Measurements from ENCODE around the gene SEMA3F.

Gene SEMA3F

DNA sequence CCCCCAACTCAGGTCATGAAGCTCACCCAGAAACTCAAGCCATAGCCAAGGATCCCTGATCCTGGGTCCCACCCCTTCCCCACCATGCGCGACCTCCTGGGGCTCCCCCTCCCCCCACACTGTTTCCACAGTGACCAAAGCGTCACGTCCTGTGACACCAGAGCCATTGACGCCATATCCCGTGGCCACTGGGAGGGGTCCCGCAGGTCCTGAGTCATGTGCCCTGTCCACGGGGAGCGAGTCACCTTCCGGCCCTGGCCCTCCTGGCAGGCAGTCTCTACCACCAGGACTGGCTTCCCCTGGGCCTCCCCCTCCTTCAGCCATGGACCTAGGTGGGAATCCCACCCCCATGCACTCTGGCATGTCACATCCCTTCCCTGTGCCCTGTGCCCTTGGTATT lies 15.6 kb downstream of the SEMA3F start:
- DNase-seq (ENCODE audit: low read depth): no peak

DNA sequence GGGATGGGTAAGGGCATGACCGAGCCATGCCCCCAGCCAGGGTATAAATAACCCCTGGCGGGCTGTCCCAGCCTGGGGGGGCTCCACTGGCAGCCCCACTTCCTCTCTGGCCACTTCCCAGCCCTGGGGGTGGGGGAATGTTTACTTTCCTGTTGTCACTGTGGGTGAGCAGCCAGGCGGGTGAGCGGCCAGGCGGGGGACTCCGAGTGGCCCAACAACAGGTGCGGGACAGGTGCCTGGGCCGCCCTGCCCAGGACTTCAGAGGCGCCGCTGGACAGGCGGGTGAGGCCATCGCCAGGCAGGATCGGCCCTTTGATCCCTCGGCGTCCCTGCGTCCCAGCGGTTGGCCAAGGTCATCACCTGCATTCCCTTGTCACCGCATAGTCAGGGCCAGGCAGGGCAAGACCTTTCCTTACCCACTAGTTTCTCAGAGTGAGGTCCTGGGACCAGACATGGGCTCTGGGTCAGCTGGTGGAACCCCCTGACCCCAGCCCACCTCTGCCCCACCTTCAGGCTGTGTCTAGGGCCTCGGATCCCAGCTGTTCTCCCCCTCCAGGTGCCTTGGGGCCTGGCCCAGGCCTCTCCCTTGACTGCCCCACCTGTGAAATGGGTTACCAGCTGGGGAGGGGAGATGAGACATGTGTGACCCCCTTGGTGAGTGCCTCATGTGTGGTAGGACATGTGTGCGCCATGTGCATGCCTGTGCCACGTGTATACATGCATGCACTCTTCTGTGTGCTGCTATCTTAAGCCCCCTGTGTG lies 16.6 kb downstream of the SEMA3F start:
- DNase-seq (ENCODE audit: low read depth): no peak

DNA sequence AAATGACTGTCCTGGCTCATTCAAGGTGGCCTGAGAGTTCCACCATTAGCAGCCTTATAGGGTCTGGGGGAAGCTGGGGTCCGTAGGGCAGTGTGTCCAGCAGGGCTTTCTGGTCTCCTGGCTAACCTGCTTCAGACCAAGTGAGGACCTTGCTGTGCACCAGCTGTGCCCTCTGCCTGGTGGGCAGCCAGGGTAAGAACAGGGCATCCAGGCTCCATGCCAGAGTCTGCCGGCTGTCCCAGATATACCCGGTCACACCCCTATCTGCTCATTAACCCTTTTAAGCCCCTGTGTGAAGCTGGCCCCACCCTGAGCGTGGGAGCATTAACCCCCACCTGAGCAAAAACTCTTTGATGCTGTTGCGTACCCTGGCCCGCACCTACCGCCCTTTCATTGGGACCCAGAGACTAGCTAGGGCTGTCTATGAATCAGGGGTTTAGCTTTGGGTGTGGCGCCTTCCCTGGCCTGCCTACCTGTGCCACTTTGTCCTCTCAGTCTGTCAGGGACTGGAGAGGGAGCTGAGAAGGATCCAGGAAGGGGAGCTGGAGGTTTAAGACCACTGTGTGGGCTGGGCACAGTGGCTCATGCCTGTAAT lies 17.6 kb downstream of the SEMA3F start:
- DNase-seq (ENCODE audit: low read depth): no peak

DNA sequence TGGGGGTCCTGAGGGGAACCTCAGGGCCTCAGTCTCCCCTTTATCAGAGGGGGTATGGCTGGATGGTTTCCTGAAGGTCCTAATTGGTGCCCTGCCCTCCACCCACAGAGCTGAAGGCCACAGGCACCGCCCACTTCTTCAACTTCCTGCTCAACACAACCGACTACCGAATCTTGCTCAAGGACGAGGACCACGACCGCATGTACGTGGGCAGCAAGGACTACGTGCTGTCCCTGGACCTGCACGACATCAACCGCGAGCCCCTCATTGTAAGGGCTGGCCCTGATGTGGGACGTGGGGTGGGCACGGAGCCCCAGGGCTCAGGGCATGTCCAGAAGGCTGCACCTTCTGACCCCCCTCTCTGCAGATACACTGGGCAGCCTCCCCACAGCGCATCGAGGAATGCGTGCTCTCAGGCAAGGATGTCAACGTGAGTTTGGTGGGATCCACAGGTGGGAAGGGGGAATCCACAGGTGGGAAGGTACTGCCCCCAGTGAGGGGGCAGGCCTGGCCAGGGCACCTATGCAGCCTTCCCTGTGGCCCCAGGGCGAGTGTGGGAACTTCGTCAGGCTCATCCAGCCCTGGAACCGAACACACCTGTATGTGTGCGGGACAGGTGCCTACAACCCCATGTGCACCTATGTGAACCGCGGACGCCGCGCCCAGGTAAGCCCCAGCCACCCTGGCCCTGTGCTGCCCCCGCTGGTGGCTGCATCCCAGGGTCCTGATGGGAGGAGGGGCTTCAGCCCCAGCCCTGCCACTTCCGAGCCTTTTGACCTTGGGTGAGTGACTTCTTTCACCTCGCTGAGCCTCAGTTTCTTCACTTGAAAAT lies 18.8 kb downstream of the SEMA3F start:
- DNase-seq (ENCODE audit: low read depth): no peak

DNA sequence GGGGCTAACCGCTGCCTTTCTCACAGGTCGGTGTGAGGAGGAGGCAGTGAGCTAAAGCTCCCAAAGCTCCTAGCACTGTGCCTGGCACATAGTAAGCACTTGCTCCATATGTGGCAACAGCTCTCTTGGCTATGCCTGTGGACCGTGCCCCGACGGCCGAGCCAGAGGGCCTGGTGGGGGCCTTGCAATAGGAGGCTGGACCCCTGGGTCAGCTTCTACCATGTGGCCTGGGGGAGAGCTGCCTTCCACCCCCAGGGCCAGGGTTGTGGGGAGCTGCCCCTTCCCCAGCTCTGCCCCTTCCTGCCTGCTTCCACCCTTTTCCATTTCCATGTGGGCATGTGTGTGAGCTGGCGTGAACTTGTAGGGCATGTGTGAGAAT lies 19.4 kb downstream of the SEMA3F start:
- no peak for DNase-seq (ENCODE audit: low read depth)

DNA sequence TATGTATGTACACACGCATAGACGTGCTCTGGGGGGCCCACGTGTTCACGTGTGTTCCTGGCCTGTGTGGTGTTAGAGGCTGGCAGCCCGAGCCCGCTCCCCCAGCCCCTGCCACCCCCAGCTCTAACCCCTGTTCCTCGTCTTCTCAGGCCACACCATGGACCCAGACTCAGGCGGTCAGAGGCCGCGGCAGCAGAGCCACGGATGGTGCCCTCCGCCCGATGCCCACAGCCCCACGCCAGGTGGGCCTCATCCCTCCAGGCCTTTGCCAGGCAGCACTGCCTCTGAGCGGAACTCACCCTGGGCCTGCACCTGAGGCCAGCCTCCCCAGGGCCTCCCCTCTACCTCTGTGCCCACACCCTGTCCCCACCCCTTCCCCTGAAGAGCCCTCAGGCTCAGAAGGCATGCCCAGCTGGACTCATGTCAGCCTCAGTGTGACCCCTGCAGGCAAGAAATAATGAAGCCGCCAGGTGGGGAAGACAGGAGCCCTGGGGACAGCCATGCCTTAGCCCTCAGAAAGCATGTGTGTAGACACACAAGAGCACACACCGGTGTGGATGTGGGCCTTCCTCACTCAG lies 19.9 kb downstream of the SEMA3F start:
- DNase-seq (ENCODE audit: low read depth): no peak

DNA sequence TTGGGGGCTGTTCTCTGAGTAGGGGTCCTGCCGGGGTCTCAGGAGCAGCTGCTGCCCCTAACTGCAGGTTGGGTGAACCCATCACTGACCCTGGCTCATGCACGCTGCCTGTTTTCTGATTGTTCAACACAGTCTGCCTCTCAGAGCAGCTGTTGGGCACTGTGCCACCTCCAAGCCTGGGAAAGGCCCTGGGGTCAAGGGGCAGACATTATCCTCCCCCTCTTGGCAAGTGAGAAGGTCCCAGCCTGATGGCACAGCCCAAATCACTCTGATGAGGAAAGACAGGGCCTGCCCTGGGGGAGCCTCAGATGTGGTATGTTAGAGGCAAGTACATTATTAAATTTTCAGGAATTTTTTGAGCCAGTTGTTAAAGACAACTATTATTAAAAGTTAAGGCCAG lies 22.2 kb downstream of the SEMA3F start:
- DNase-seq (ENCODE audit: low read depth): no peak

DNA sequence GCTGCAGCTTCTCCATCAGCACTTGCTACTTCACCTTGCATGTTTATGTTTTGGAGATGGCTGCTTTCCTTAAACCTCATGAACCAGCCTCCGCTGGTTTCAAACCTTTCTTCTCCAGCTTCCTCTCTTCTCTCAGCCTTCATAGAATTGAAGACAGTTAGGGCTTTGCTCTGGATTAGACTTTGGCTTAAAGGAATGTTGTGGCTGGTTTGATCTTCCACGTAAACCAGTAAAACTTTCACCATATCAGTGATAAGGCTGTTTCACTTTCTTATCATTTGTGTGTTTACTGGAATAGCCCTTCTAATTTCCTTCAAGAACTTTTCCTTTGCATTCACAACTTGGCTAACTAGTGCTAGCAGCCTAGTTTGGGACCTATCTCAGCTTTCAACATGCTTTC lies 24.6 kb downstream of the SEMA3F start:
- DNase-seq (ENCODE audit: low read depth): no peak

DNA sequence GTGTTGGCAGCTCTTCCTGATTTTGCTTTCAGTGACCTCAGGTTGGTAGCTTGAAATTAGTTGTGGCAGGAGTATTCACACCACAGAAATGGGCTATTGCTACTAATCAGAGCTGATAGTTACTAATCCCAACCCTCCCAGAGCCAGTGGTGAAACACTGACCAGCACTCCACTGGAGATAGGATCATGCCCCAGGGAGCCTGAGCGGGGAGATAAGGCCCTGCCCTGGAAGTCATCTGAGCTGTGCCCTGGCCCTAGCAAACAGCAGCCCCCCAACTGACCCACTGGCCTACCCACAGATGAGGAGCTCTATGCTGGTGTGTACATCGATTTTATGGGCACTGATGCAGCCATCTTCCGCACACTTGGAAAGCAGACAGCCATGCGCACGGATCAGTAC lies 26.9 kb downstream of the SEMA3F start:
- no peak for DNase-seq (ENCODE audit: low read depth)

DNA sequence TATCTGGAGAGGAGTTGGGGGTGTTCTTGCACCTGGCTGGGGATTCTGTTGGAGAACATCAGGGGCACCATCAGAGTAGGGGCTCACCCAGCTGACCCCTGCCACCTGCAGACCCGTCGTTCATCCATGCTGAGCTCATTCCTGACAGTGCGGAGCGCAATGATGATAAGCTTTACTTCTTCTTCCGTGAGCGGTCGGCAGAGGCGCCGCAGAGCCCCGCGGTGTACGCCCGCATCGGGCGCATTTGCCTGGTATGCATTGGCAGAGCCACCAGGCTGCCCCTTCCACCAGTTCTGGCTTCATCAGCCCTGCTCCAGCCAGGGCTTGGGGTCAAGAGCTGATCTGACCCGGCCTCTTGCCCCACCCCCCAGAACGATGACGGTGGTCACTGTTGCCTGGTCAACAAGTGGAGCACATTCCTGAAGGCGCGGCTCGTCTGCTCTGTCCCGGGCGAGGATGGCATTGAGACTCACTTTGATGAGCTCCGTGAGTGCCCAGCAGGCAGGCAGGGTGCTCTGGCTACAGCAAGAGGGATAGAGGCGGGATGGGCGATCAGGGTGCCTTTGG lies 27.5 kb downstream of the SEMA3F start:
- DNase-seq (ENCODE audit: low read depth): no peak

DNA sequence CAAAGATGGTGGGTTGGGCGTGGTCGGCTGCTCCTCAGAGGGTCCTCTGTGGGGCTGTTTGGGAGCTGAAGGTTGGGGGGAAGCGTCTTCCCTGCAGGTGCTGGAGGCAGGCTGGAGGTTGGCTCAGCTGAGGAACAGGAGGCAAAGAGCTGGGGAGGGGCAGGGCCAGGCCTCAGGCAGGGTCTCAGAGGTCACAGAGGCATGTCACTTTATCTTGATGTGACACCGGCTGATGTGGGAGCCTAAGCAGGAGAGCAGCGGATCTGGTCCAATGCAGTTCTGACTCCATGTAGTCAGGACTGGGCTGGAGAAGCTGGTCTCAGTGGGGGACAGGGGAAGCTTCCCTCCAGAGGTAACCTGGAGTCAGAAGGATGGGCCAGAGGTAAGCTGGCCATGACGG lies 28.6 kb downstream of the SEMA3F start:
- no peak for DNase-seq (ENCODE audit: low read depth)

DNA sequence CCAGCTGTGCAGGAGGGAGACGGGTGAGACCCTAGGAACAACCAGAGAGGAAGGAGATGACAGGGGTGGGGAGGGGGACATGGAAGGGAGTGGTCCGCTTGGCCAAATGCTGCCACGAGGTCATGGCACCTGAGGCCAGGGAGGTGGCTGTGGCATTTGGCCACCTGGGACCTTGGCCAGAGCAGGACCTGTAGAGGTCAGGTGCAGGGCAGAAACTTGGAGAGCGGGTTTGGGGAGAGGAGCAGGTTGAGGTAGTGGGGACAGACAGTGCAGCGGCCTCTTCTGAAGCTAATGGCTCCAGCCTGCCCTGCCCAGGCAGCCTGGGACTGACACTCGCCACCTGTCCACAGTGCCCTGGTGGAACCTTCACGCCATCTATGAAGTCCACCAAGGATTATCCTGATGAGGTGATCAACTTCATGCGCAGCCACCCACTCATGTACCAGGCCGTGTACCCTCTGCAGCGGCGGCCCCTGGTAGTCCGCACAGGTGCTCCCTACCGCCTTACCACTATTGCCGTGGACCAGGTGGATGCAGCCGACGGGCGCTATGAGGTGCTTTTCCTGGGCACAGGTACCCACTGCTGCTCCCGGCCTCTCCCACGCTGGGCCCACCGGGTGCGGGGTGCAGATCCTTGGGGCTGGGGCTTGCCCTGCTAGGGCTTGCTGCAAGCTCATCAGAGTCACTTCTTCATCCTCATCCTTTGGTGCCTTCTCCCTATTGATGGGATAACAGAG lies 29.3 kb downstream of the SEMA3F start:
- DNase-seq (ENCODE audit: low read depth): no peak

DNA sequence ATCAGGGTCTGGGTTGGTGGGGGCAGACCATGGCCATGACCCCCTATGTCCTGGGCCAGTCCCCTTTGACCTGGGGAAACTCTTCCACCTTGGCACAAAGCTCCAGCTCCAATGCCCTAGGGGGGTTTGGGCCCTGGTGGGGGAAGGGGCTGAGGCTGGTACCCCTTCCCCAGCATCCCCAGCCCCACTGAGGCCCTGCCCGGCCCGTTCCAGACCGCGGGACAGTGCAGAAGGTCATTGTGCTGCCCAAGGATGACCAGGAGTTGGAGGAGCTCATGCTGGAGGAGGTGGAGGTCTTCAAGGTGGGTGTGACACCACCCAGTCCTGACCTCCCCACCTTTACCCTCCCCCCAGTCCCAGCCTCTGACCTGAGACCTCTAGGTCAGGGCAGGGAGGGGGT lies 30.1 kb downstream of the SEMA3F start:
- DNase-seq (ENCODE audit: low read depth): no peak

DNA sequence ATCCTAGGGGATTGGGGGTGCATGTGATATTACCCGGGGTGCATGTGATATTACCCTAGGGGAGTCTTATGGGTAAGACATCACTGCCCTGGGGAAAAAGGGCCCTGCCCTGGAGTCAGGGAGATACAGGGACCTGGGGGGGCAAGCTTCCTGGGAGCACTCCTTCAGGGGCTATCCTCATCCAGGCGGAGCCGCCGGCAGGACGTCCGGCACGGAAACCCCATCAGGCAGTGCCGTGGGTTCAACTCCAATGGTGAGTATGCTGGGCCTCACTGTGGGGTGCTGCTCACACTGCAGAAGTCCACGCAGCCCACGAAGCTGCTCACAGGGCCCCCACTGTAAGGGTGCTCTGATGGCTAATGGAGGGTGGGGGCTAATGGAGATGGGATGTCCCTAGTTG lies 31.0 kb downstream of the SEMA3F start:
- no peak for DNase-seq (ENCODE audit: low read depth)

DNA sequence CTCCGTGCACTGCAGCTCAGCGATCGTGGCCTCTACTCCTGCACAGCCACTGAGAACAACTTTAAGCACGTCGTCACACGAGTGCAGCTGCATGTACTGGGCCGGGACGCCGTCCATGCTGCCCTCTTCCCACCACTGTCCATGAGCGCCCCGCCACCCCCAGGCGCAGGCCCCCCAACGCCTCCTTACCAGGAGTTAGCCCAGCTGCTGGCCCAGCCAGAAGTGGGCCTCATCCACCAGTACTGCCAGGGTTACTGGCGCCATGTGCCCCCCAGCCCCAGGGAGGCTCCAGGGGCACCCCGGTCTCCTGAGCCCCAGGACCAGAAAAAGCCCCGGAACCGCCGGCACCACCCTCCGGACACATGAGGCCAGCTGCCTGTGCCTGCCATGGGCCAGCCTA lies 32.6 kb downstream of the SEMA3F start:
- no peak for DNase-seq (ENCODE audit: low read depth)

DNA sequence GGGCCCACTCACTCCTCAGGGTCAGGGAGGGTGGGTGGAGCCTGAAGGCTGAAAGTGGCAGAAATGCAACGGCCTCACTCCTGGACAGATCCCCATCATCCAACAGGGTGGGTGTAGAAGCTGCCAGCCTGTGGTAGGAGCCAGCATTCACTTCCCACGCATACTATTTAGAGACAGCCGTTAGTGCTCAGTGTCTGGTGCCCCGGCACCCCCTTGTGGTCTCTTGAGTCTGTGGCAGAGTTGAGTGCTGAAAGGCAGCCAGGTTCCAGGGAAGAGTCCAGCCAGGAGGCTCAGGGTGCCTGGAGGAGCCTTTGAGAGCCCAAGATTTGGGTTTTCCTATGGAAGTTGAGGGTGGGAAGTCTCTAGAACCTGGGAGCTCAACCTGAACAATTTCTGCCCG lies 34.1 kb downstream of the SEMA3F start:
- DNase-seq (ENCODE audit: low read depth): no peak

DNA sequence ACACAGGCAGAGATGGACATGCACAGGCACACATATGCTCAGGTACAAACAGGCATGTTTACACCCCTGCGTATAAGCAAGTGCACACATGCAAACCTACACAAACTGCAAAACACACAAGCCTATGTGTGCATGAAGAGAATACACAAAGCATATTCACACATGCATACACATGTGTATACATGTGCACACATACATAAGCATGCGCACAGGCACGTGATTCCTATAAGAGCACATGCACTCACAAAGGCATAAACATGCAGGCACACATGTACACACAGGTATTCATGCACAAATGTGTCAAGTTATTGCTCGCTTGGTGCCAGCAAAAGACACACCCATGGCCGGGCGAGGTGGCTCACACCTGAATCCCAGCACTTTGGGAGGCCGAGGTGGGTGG lies 34.9 kb downstream of the SEMA3F start:
- no peak for DNase-seq (ENCODE audit: low read depth)

DNA sequence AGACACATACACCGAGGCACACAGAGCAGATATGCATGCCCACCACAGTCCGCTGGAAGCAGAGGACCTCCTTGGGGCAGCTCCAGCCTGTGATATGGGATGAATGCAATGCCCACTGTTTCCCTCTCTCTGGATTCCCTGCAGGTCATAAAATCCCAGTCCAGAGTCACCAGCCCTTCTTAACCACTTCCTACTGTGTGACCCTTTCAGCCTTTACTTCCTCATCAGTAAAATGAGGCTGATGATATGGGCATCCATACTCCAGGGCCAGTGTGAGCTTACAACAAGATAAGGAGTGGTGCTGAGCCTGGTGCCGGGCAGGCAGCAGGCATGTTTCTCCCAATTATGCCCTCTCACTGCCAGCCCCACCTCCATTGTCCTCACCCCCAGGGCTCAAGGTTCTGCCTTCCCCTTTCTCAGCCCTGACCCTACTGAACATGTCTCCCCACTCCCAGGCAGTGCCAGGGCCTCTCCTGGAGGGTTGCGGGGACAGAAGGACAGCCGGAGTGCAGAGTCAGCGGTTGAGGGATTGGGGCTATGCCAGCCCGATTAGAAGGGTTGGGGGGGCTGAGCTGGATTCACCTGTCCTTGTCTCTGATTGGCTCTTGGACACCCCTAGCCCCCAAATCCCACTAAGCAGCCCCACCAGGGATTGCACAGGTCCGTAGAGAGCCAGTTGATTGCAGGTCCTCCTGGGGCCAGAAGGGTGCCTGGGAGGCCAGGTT lies 36.0 kb downstream of the SEMA3F start, which contains the start of gene GNAT1:
GNAT1 (plus strand) TSS at position 675 of the 725 bp plus-strand sequence. CDS start 116 bp downstream, outside the sequence.
- no peak for DNase-seq (ENCODE audit: low read depth)

DNA sequence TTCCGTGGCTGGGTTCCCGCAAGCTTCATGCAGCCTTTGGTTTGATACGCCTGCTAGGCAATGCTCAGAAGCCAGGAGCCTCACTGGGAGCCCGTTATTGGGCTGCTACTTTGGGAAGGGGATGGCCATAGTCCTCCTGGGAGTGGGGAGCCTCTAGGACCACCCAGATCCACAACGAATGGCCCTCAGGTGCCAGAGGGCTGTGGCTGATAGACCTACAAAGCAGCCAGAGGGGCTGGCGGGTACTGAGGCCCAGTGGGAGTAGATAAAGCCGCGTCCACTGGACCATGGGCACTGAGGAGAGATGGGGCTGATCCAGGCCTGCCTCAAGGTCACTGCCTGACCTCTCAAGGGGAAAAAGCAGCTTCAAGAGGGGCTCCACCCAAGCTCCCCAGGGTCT lies 37.0 kb downstream of the SEMA3F start:
- no peak for DNase-seq (ENCODE audit: low read depth)

DNA sequence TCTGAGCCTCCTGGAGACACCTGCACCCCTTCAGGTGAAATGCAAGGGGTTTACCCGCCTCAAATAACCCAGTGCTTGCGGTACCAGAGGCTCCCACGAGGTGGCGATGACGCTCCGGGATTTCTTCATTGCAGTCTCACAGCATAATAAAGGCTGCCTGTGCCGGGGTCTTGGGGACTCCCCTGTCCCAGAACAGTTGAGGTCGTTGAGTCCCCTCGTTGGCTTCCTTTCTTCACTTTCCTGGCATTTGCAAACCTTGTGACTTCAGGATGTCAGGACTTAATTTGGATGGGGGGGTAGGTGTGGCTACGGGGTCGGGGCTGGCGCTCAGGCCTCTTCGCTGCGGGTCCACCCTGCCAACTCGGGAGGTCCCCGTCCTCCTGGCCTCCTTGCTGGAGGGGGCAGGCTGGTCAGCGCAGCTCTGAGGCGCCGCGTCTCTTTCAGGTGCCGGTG lies 37.6 kb downstream of the SEMA3F start:
- DNase-seq (ENCODE audit: low read depth): peak; percentile 81

DNA sequence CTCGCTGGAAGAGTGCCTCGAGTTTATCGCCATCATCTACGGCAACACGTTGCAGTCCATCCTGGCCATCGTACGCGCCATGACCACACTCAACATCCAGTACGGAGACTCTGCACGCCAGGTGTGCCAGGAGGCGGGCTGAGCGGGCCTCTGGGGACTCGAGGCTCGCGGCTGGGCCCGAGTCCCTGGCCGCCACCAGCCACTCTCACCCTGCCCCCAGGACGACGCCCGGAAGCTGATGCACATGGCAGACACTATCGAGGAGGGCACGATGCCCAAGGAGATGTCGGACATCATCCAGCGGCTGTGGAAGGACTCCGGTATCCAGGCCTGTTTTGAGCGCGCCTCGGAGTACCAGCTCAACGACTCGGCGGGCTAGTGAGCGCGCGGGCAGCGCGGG lies 38.2 kb downstream of the SEMA3F start:
- DNase-seq (ENCODE audit: low read depth): no peak

Data from stimulated activated CD8-positive, alpha-beta memory T cell treated with anti-CD3 and anti-CD28 coated beads, Interleukin-15, amount 100 ng/mL, for 1 hour (primary cell).